GM18502 (cell line): ENCODE data around the gene SUPT6H.
"Not testable (repeated sequence)": the region's sequence is repeated elsewhere in the genome, so short reads cannot be mapped to it uniquely, and the experiment has no call there.

ENCODE experiments used
- ATAC-seq: cut with Tn5 transposase; IDR thresholded peaks from one replicate; pipeline ENCODE4 v1.9.1; 2021; ENCODE audit warnings: mild to moderate bottlenecking; ENCODE audit not compliant: unreplicated experiment, poor library complexity

Gene SUPT6H

GRCh38 chr17:28729950-28730330 lies 67.9 kb downstream of the SUPT6H start:
- ATAC-seq = no peak

- ATAC-seq = no peak
Observed at GRCh38 chr17:28733346-28733745, 71.3 kb downstream of the SUPT6H start.

- ATAC-seq = no peak
Observed at GRCh38 chr17:28734712-28735241, 72.8 kb downstream of the SUPT6H start.

- no peak for ATAC-seq
Observed at GRCh38 chr17:28735242-28735722, 73.3 kb downstream of the SUPT6H start.

- ATAC-seq = not testable (repeated sequence)
Observed at GRCh38 chr17:28735913-28736769, 74.1 kb downstream of the SUPT6H start.

GRCh38 chr17:28737316-28737715 lies 75.3 kb downstream of the SUPT6H start:
- no peak for ATAC-seq

- peak; percentile 75 for ATAC-seq
Observed at GRCh38 chr17:28737770-28738679, 76.0 kb downstream of the SUPT6H start.

GRCh38 chr17:28738680-28739384 lies 76.8 kb downstream of the SUPT6H start:
- no peak for ATAC-seq

GRCh38 chr17:28740406-28741357 lies 78.7 kb downstream of the SUPT6H start:
- ATAC-seq = no peak

- no peak for ATAC-seq
Observed at GRCh38 chr17:28741358-28742349, 79.6 kb downstream of the SUPT6H start.

GRCh38 chr17:28743243-28744103 lies 81.5 kb downstream of the SUPT6H start, which contains the start of gene TRAF4:
TRAF4 (plus strand) TSS chr17:28744011; CDS start chr17:28744113, 102 bp downstream.
- ATAC-seq = peak; percentile 63

GRCh38 chr17:28744104-28744971 lies 82.3 kb downstream of the SUPT6H start:
- ATAC-seq = peak; percentile 32

GRCh38 chr17:28744972-28745785 lies 83.2 kb downstream of the SUPT6H start:
- no peak for ATAC-seq

GRCh38 chr17:28745786-28746411 lies 83.9 kb downstream of the SUPT6H start:
- ATAC-seq = no peak

- no peak for ATAC-seq
Observed at GRCh38 chr17:28746611-28747050, 84.6 kb downstream of the SUPT6H start.
